ENCODE results near the gene UBE3A.

DNA sequence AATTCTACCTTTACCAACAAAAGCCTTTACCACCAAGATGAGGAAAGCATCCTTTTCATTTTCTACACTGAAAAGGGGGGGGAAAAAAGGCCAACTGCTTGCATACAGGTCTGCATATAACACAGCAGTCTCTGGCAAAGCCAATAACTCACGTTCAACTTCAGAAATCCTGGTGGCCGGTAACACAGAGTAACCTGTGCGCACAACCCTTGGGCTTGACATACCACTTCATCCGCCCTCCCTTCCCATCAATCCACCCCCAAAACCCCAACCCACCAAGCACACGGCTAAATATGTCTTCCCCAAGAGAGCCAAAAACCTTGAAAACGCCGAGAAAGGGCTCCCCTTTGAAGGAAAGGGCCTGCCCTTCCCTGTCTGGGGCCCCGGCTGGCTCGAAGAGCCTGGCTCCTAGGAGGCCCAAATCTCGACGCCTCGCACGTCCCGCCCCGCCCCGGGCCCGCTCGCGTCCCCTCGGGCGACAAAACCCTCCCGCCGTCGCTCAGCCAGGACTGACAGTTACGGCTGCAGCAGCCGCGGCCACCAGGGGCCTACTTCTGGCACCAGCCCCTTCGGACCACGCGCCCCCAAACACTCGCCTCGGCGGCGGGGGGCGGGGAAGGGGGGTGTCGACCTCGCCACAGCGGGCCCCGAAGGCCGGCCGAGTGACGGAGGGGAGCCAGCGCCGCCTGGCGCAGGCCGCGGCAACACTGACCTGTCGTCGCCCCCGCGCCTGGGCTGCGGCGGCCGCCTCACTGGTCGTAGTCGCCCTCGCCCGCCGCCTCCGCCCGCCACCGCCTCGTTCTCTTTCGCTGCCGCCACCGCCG lies 835 bp downstream of the UBE3A start:
- TF ChIP-seq EP300 (IDR thresholded peaks at IDR 0.05) (no peak), POLR2AphosphoS5 (IDR thresholded peaks at IDR 0.05) (no peak)
- TF ChIP-seq, protein P1, sequence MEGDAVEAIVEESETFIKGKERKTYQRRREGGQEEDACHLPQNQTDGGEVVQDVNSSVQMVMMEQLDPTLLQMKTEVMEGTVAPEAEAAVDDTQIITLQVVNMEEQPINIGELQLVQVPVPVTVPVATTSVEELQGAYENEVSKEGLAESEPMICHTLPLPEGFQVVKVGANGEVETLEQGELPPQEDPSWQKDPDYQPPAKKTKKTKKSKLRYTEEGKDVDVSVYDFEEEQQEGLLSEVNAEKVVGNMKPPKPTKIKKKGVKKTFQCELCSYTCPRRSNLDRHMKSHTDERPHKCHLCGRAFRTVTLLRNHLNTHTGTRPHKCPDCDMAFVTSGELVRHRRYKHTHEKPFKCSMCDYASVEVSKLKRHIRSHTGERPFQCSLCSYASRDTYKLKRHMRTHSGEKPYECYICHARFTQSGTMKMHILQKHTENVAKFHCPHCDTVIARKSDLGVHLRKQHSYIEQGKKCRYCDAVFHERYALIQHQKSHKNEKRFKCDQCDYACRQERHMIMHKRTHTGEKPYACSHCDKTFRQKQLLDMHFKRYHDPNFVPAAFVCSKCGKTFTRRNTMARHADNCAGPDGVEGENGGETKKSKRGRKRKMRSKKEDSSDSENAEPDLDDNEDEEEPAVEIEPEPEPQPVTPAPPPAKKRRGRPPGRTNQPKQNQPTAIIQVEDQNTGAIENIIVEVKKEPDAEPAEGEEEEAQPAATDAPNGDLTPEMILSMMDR (IDR thresholded peaks at IDR 0.05): peak; percentile 13 to 70 (median 24)
